ENCODE results near the gene HSPA6.
"Not testable (repeated sequence)": the region's sequence is repeated elsewhere in the genome, so short reads cannot be mapped to it uniquely, and the experiment has no call there.

Gene HSPA6

DNA sequence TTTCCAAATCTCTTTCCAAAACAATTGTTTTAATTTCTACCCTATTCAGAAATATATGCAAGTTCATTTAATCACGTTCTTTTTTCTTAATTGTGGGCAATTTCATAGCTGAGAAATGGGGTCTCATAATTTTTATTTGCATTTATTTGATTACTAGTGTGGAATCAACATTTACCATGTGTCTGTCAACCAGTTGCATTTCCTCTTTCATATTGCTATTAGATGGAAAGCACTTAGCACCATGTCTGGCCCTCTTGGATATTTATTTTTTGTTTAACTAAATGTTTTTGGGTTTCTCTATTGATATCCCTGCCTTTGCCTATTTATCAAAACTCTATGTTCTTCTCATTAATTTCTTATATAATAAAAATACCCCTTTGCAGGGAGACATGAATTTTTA, 39.2 kb downstream of the HSPA6 start:
- DNase-seq = not testable (repeated sequence)

DNA sequence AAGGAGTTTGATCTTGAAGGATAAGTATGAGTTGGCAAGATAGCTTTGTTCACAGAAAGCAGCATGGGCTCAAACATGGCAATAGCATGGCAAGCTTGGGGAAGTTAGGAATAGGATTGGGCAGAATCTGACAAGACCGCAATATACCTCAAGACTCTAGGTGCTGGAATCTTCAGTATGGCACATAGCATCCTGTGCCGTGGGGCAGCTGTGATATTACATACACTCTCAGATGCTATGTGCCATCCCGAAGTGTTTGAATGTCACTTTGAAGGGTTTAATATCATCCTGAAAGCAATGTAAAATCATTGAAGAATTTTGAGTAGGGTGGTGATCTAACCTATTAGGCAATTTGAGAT, 42.2 kb downstream of the HSPA6 start:
- not testable (repeated sequence) for DNase-seq

DNA sequence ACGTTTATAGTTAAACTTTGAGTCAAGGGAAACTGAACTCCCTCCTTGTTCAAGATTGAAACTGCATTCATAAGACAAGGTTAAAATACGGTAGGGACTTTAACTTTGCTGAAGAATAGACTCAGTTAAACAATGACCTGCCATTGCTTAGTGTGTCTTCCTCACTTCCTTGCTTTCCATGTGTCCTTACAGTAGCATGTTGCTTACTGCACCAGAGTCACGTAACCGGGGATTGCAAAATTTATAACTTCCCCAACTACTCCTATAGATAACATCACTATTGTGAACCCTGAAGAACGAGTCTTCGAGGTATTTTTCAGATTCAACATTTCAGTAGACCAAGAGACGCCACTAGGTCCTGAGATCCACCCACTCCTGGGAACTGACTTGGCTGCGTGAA, 47.4 kb downstream of the HSPA6 start:
- DNase-seq = not testable (repeated sequence)

Data from activated T-cell treated with anti-CD3 and anti-CD28 coated beads, Interleukin-2, amount 50 U/mL, for 1 hour (primary cell).